ENCODE measurements around the gene BCHE.

BCHE gene

GRCh38 chr3:165784337-165784736 is 52.9 kb downstream of the BCHE start:
- no peak overlapping the region for H3K4me3 ChIP-seq (ENCODE audit: low read depth, low read length)
- TF ChIP-seq MAX (IDR thresholded peaks at IDR 0.05; ENCODE audit: low read depth, low read length) (no peak), MYC (IDR thresholded peaks at IDR 0.05; ENCODE audit: low read depth, low read length) (no peak), CTCF (IDR thresholded peaks at IDR 0.05; ENCODE audit: low read depth, low read length) (no peak), POLR2A (IDR thresholded peaks at IDR 0.05; ENCODE audit: extremely low read depth, insufficient read length) (no peak)
- DNase-seq (ENCODE audit: low read depth), result no peak

GRCh38 chr3:165783383-165783782 is 53.8 kb downstream of the BCHE start:
- no peak for DNase-seq (ENCODE audit: low read depth)
- TF ChIP-seq MYC (IDR thresholded peaks at IDR 0.05; ENCODE audit: low read depth, low read length) (no peak), MAX (IDR thresholded peaks at IDR 0.05; ENCODE audit: low read depth, low read length) (no peak), CTCF (IDR thresholded peaks at IDR 0.05; ENCODE audit: low read depth, low read length) (no peak), POLR2A (IDR thresholded peaks at IDR 0.05; ENCODE audit: extremely low read depth, insufficient read length) (no peak)
- H3K4me3 ChIP-seq (ENCODE audit: low read depth, low read length), result no peak overlapping the region

GRCh38 chr3:165778891-165779290 is 58.3 kb downstream of the BCHE start:
- TF ChIP-seq MYC (IDR thresholded peaks at IDR 0.05; ENCODE audit: low read depth, low read length) (no peak), MAX (IDR thresholded peaks at IDR 0.05; ENCODE audit: low read depth, low read length) (no peak)
- H3K4me3 ChIP-seq (ENCODE audit: low read depth, low read length), result no peak overlapping the region
- no peak for DNase-seq (ENCODE audit: low read depth)

- H3K4me3 ChIP-seq (ENCODE audit: low read depth, low read length), result no peak overlapping the region
- DNase-seq (ENCODE audit: low read depth), result no peak
- TF ChIP-seq POLR2A (IDR thresholded peaks at IDR 0.05; ENCODE audit: extremely low read depth, insufficient read length), result no peak
- TF ChIP-seq CTCF (IDR thresholded peaks at IDR 0.05; ENCODE audit: low read depth, low read length), result no peak
- no peak for TF ChIP-seq MAX (IDR thresholded peaks at IDR 0.05; ENCODE audit: low read depth, low read length)
Observed at GRCh38 chr3:165778456-165778855, 58.8 kb downstream of the BCHE start.

GRCh38 chr3:165775824-165776223 is 61.4 kb downstream of the BCHE start:
- no peak for TF ChIP-seq MAX (IDR thresholded peaks at IDR 0.05; ENCODE audit: low read depth, low read length)
- TF ChIP-seq CTCF (IDR thresholded peaks at IDR 0.05; ENCODE audit: low read depth, low read length), result no peak
- no peak for TF ChIP-seq MYC (IDR thresholded peaks at IDR 0.05; ENCODE audit: low read depth, low read length)
- no peak for TF ChIP-seq POLR2A (IDR thresholded peaks at IDR 0.05; ENCODE audit: extremely low read depth, insufficient read length)
- no peak overlapping the region for H3K4me3 ChIP-seq (ENCODE audit: low read depth, low read length)
- no peak for DNase-seq (ENCODE audit: low read depth)

GRCh38 chr3:165770781-165771180 is 66.4 kb downstream of the BCHE start:
- no peak overlapping the region for H3K4me3 ChIP-seq (ENCODE audit: low read depth, low read length)
- no peak for DNase-seq (ENCODE audit: low read depth)
- TF ChIP-seq CTCF (IDR thresholded peaks at IDR 0.05; ENCODE audit: low read depth, low read length), result no peak
- TF ChIP-seq POLR2A (IDR thresholded peaks at IDR 0.05; ENCODE audit: extremely low read depth, insufficient read length), result no peak
- TF ChIP-seq MYC (IDR thresholded peaks at IDR 0.05; ENCODE audit: low read depth, low read length), result no peak
- no peak for TF ChIP-seq MAX (IDR thresholded peaks at IDR 0.05; ENCODE audit: low read depth, low read length)

Data from NB4 (cell line).